CD4-positive, alpha-beta T cell (primary cell): Measurements from ENCODE around the gene RUNX3. TPM values are rescaled to one million over a fixed set of nuclear protein-coding genes. Genes with fewer than 3 reads are reported as not detected.

Experiments
- ATAC-seq: fragments of 200-7000 bp; cut with Tn5 transposase; one replicate; pipeline ENCODE4 v1.10.0; 2022; ENCODE audit warnings: mild to moderate bottlenecking; ENCODE audit not compliant: poor library complexity
- CTCF ChIA-PET: fragments of 350-600 bp; sonication (Branson Sonifier 250); formaldehyde crosslinking; loops from one replicate; lab custom pipeline; 2021; ENCODE audit warnings: antibody characterized with exemption, inconsistent platforms; lab: Charles Lee
- POLR2A ChIA-PET: fragments of 350-600 bp; sonication (Branson Sonifier 250); formaldehyde crosslinking; loops from one replicate; lab custom pipeline; 2021; ENCODE audit warnings: antibody characterized with exemption, inconsistent platforms; lab: Charles Lee
- DNase-seq, 14 experiments: peaks; one replicate each; pipeline ENCODE4 v3.0.0-alpha.2; 2013 to 2020; ENCODE audit warnings: mixed read lengths in 2 of 14
- H3K27ac ChIP-seq, 2 donors: one replicate each; pipeline versions ENCODE4 v1.5.1 to v1.7.0; 2013; ENCODE audit warnings: low read length in 2 of 2, low read depth in 1 of 2, mild to moderate bottlenecking in 1 of 2
- H3K27me3 ChIP-seq, 2 experiments: 1 replicate in 1 of 2; 2 replicates in 1 of 2; pipeline versions ENCODE4 v1.6.1 to v1.7.0; 2013; ENCODE audit warnings: low read length in 2 of 2, control low read depth in 1 of 2, mild to moderate bottlenecking in 1 of 2, moderate library complexity in 1 of 2; ENCODE audit not compliant: insufficient read depth in 2 of 2, control insufficient read depth in 1 of 2
- H3K36me3 ChIP-seq: one replicate; pipeline ENCODE4 v1.6.1; 2013; ENCODE audit warnings: low read length, control low read depth; ENCODE audit not compliant: insufficient read depth
- H3K4me1 ChIP-seq: one replicate; pipeline ENCODE4 v1.6.1; 2013; ENCODE audit warnings: low read length, control low read depth; ENCODE audit not compliant: insufficient read depth
- H3K4me3 ChIP-seq: one replicate; pipeline ENCODE4 v1.5.1; 2013; ENCODE audit warnings: mild to moderate bottlenecking, low read length, moderate library complexity
- H3K9me3 ChIP-seq, 2 experiments: 1 replicate in 1 of 2; 2 replicates in 1 of 2; pipeline versions ENCODE4 v1.6.1 to v1.7.0; 2013; ENCODE audit warnings: low read length in 2 of 2, mild to moderate bottlenecking in 2 of 2, control low read depth in 1 of 2, moderate library complexity in 1 of 2; ENCODE audit not compliant: control insufficient read depth in 1 of 2, insufficient read depth in 1 of 2
- H3K27ac Mint-ChIP-seq: one replicate; pipeline ENCODE4 v1.8.0; 2020; ENCODE audit warnings: mixed read lengths
- H3K27me3 Mint-ChIP-seq: one replicate; pipeline ENCODE4 v1.8.0; 2021; ENCODE audit warnings: mixed read lengths
- H3K36me3 Mint-ChIP-seq: one replicate; pipeline ENCODE4 v1.8.0; 2021; ENCODE audit warnings: low read depth, mixed read lengths
- H3K4me1 Mint-ChIP-seq: one replicate; pipeline ENCODE4 v1.8.0; 2021; ENCODE audit warnings: low read depth, mixed read lengths
- H3K4me3 Mint-ChIP-seq: one replicate; pipeline ENCODE4 v1.8.0; 2020; ENCODE audit warnings: mild to moderate bottlenecking, mixed read lengths
- H3K9me3 Mint-ChIP-seq: one replicate; pipeline ENCODE4 v1.8.0; 2020; ENCODE audit warnings: mixed read lengths
- CTCF ChIP-seq: fragments of 200-600 bp; IDR thresholded peaks from one replicate; pipeline ENCODE4 v1.8.0; 2022; ENCODE audit warnings: antibody characterized with exemption, mild to moderate bottlenecking
- intact Hi-C, 2 experiments: fragments of 100-400 bp; cut with DNase I in 1 of 2; cut with micrococcal nuclease in 1 of 2; formaldehyde crosslinking; loops; one replicate each; pipeline versions ENCODE4 v1.15.1 to v1.9.0; 2023 to 2025; cut with DNase I, micrococcal nuclease
- total RNA-seq, 174 experiments: library from RNA in 2 of 174; stranded (reverse) in 2 of 174; gene quantifications; one replicate each; pipeline ENCODE4 v1.2.3 and lab custom pipeline; 2021 to 2026

RUNX3 gene
- total RNA-seq, 2 experiments from 2014 or later = 202 to 209 TPM

GRCh38 chr1:24928689-24929397 is 1.2 kb downstream of the RUNX3 start:
- peaks cover 64% of the 10 kb centered on the region for H3K4me1 Mint-ChIP-seq
- Histone ChIP-seq H3K27ac (peak overlapping the region; percentile 91 to 95), H3K4me3 (peak overlapping the region; percentile 83), H3K27me3 (no peaks in the 10 kb centered on the region), H3K4me1 (peaks cover 73% of the 10 kb centered on the region), H3K36me3 (peaks cover 31% of the 10 kb centered on the region), H3K9me3 (no peaks in the 10 kb centered on the region)
- POLR2A ChIA-PET = interaction anchor here (0.7 to 8.3 kb wide), 26 partner anchors 8 to 501 kb away, joined by 3 to 121 read pairs (median 6); partner anchors contain the start of genes CLIC4, RSRP1 and SYF2
- H3K27ac Mint-ChIP-seq = peak overlapping the region; percentile 98
- peaks cover 50% of the 10 kb centered on the region for H3K36me3 Mint-ChIP-seq
- H3K4me3 Mint-ChIP-seq = peak overlapping the region; percentile 99
- no peaks in the 10 kb centered on the region for H3K9me3 Mint-ChIP-seq
- H3K27me3 Mint-ChIP-seq = no peaks in the 10 kb centered on the region
- DNase-seq (peak; percentile 31 to 85 (median 55)), ATAC-seq (peak; percentile 10)
- no peak for TF ChIP-seq CTCF
- CTCF ChIA-PET = interaction anchor here (0.8 to 1.5 kb wide), 3 partner anchors 31 to 172 kb away, joined by 3 to 6 read pairs (median 3); no protein-coding TSS in a partner anchor
- intact Hi-C loops = loop anchor here in 1 of 2 experiments (2.0 kb wide), 2 partner anchors 14 to 36 kb away; no protein-coding TSS in a partner anchor

GRCh38 chr1:24927988-24928688 is 1.9 kb downstream of the RUNX3 start:
- peak overlapping the region; percentile 98 for H3K27ac Mint-ChIP-seq
- ChIA-PET CTCF (interaction anchor here (0.8 to 1.5 kb wide), 3 partner anchors 30 to 173 kb away, joined by 3 to 6 read pairs (median 3); no protein-coding TSS in a partner anchor), POLR2A (interaction anchor here (0.7 to 8.3 kb wide), 26 partner anchors 9 to 502 kb away, joined by 3 to 121 read pairs (median 6); partner anchors contain the start of genes CLIC4, RSRP1 and SYF2)
- Histone ChIP-seq H3K36me3 (peaks cover 38% of the 10 kb centered on the region), H3K27me3 (no peaks in the 10 kb centered on the region), H3K4me3 (peak overlapping the region; percentile 83), H3K27ac (peak overlapping the region; percentile 91 to 95), H3K4me1 (peaks cover 80% of the 10 kb centered on the region), H3K9me3 (no peaks in the 10 kb centered on the region)
- H3K4me1 Mint-ChIP-seq = peaks cover 70% of the 10 kb centered on the region
- peak overlapping the region; percentile 99 for H3K4me3 Mint-ChIP-seq
- peaks cover 57% of the 10 kb centered on the region for H3K36me3 Mint-ChIP-seq
- DNase-seq (peak in 3 of 14 experiments; percentile 46 to 88 (median 52)), ATAC-seq (no peak)
- no peaks in the 10 kb centered on the region for H3K27me3 Mint-ChIP-seq
- no peaks in the 10 kb centered on the region for H3K9me3 Mint-ChIP-seq
- intact Hi-C loops = loop anchor here in 1 of 2 experiments (2.0 kb wide), 2 partner anchors 13 to 37 kb away; no protein-coding TSS in a partner anchor
- no peak for TF ChIP-seq CTCF

- no peaks in the 10 kb centered on the region for H3K9me3 ChIP-seq
- Mint-ChIP-seq H3K27me3 (no peaks in the 10 kb centered on the region), H3K9me3 (no peaks in the 10 kb centered on the region), H3K4me1 (peaks cover 70% of the 10 kb centered on the region), H3K36me3 (peaks cover 64% of the 10 kb centered on the region), H3K27ac (peak overlapping the region; percentile 98), H3K4me3 (peak overlapping the region; percentile 99)
- H3K4me1 ChIP-seq = peaks cover 80% of the 10 kb centered on the region
- intact Hi-C loops = no loop called here
- ChIA-PET CTCF (interaction anchor here (0.6 to 2.9 kb wide), 4 partner anchors 14 to 173 kb away, joined by 3 to 10 read pairs (median 4); no protein-coding TSS in a partner anchor), POLR2A (interaction anchor here (0.6 to 8.3 kb wide), 16 partner anchors 8 to 848 kb away, joined by 3 to 121 read pairs (median 11); partner anchors contain the start of genes CLIC4 and RSRP1)
- H3K27me3 ChIP-seq = no peaks in the 10 kb centered on the region
- no peak for TF ChIP-seq CTCF
- ATAC-seq (no peak), DNase-seq (peak in 3 of 14 experiments; percentile 24 to 55 (median 45))
- H3K27ac ChIP-seq = peak overlapping the region; percentile 91 to 95
- peaks cover 42% of the 10 kb centered on the region for H3K36me3 ChIP-seq
- H3K4me3 ChIP-seq = peak overlapping the region; percentile 83
Observed at GRCh38 chr1:24927473-24927872, 2.6 kb downstream of the RUNX3 start.
